Inferior parietal cortex (tissue), 1 donor: ENCODE data around the gene ZNG1F.
"Not testable (repeated sequence)": the region's sequence is repeated elsewhere in the genome, so short reads cannot be mapped to it uniquely, and the experiment has no call there.

Source experiments
- DNase-seq: peaks from one replicate; pipeline ENCODE4 v3.0.0-alpha.2; 2016; ENCODE audit errors: extremely low spot score

Gene ZNG1F

DNA sequence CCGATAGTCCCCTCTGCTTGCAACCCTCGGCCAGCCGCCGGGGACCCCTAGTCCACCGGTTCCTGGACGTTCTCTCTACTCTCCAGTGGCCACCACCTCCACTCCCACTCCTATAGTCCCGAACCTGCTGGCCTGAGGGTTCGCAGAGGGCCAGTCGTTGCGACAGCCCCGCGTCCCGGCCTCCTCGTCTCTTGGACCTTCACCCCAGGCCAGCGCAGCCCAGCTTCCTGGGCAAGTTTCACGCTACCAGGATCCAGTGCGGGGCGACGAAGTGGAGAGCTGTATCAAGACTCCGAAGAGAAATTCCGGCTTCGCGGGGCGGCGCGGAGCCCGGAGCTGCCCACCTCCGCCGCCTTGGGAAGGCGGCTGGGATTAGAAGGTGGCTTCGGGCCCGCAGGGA lies 65.7 kb downstream of the ZNG1F start:
- not testable (repeated sequence) for DNase-seq

- not testable (repeated sequence) for DNase-seq
Measured at GRCh38 chr9:41120696-41121095, 68.4 kb downstream of the ZNG1F start.

DNA sequence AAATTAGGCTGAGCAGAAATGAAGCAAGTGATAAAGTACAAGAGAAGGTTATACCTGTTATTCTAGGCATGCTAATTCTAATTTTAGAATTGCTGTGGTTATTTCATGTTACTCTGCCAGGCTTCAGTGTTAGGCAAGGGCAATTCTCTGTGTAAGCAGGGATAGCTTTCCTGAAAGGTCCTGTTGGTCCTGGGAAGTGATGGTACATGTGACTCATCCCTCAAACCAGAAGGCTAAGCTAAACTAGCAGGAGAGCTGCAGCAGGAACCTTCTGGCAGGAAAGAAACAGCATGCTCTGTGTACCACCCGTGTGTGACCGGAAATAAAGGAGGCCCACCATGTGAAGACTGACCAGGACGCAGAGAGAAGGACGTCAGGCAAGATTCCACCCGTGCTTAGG lies 69.4 kb downstream of the ZNG1F start:
- not testable (repeated sequence) for DNase-seq

DNA sequence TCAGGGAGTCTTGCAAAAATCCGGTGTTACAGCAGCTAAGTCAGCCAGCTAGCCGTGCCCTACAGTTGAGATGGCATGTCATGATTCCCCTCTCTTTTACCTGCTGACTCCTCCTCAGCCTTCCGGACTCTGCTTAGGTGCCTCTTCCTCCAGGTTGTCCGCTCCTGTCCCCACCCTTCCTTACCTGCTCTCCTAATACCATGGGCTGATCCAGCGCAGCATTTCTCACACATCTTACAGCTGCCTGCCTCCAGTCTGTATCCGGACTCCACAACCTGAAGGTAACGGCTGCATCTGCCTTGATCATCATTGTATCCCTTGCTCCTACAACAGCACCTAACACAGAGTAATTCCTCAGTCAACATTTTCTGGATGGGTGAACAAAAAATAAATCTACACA lies 69.8 kb downstream of the ZNG1F start:
- not testable (repeated sequence) for DNase-seq

- DNase-seq, result not testable (repeated sequence)
Measured at GRCh38 chr9:41113348-41113747, 75.8 kb downstream of the ZNG1F start.

GRCh38 chr9:41111414-41111813 lies 77.7 kb downstream of the ZNG1F start:
- not testable (repeated sequence) for DNase-seq

GRCh38 chr9:41110913-41111312 lies 78.2 kb downstream of the ZNG1F start:
- not testable (repeated sequence) for DNase-seq

DNA sequence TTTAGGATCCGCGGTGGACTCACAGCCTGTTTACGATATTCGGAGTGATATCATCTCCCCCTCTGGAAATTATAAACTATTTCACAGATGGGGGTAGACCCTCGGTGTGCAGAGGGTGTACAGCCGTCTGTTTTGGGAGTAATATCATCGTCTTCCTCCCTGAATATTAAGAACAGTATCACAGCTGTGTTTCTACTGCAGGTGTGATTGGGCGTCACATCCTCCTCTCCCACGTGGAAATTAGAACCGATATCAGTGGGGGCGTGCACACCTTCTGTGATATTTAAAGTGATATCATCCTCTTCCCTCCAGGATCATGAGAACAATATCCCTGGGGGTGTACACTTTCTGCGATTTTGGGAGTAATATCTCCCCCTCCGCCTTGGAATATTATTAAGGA lies 79.9 kb downstream of the ZNG1F start:
- not testable (repeated sequence) for DNase-seq

GRCh38 chr9:41108816-41109215 lies 80.3 kb downstream of the ZNG1F start:
- DNase-seq, result not testable (repeated sequence)

DNA sequence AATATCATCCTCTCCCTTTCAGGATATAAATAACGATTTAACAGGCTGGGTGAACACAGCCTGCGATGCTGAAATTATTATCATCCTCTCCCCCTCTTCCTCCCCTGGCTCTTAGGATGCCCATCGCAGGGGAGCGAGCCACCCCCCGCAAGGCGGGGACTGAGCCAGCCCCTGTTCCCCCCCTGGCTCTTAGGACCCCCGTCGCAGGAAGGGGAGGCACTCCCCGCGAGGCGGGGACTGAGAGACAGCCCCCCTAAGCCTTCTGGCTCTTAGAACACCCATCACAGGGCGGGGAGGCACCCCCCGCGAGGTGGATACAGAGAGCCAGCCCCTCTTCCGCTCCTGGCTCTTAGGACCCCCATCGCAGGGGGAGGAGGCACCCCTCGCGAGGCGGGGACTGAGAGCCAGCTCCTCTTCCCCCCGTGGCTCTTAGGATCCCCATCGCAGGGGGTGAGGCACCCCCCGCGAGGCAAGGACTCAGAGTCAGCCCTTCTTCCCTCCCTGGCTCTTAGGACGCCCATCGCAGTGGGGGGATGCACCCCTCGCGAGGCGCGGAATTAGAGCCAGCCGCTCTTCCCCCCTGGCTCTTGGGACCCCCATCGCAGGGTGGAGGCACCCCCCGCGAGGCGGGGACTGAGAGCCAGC lies 82.5 kb downstream of the ZNG1F start:
- not testable (repeated sequence) for DNase-seq

- not testable (repeated sequence) for DNase-seq
Measured at GRCh38 chr9:41105557-41106253, 83.4 kb downstream of the ZNG1F start.

DNA sequence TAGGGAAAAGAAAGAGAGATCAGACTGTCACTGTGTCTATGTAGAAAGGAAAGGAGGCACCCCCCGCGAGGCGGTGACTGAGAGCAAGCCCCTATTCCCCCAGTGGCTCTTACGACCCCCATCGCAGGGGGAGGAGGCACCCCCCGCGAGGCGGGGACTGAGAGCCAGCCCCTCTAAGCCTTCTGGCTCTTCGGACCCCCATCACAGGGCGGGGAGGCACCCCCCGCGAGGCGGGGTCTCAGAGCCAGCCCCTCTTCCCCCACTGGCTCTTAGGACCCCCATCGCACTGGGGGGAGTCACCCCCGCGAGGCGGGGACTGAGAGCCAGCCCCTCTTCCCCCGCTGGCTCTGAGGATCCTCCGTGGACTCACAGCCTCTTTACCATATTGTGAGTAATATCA lies 84.6 kb downstream of the ZNG1F start:
- DNase-seq, result not testable (repeated sequence)

DNA sequence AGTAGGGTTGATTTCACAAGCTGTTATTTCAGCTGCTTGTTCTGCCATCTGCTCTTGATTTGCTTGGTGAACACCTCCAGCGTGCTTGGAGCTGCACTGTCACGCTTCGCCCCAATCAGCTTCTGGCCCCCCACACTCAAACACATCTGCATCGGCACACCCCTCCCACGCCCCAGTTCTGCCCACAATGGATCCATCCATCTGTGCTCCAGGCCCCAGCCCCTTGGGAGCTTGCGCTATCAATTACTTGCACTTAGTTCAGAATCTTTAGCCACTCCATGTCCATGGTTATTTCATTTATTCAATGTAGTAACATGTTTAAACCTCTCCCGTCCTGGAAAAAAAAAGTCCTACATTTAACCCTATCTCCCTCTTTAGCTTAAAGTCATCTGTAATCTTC lies 88.6 kb downstream of the ZNG1F start:
- DNase-seq, result not testable (repeated sequence)

DNA sequence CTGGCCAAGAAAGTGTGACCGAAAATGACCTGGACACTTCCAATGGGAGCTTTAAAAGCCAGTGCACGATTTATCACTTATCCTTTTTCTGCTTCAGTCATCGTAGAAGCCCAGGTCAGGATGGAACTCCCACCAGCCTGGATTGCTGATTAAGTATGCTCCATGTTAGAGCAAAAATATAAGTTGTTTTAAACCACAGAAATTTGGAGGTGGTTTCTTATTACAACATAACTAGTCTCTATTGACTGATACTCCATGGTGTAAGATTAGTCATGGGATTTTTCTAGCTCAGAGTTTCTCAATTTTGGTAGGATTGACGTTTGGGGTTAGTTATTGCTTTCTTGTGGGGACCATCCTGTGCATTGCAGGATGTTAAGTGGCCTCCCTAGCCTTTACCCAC lies 90.4 kb downstream of the ZNG1F start:
- not testable (repeated sequence) for DNase-seq

DNA sequence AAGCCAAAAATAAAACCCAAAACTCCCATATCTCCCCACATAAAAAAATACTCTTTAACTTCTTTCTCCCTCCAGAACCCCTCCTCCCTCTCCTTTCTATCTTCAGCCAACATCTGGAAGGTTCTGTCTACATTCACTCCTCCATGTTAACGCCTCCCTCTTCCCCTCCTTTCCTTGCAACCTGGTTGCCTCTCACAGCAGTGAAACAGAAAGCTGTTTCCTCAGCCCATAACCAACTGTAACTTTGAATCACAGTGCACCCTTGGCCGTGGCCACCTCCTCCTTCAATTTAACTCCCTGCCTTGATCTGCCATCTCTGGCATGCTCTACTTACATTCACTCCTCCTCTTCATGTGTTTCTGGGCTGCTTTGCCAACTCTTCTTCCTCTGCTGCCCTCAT lies 94.1 kb downstream of the ZNG1F start:
- not testable (repeated sequence) for DNase-seq

DNA sequence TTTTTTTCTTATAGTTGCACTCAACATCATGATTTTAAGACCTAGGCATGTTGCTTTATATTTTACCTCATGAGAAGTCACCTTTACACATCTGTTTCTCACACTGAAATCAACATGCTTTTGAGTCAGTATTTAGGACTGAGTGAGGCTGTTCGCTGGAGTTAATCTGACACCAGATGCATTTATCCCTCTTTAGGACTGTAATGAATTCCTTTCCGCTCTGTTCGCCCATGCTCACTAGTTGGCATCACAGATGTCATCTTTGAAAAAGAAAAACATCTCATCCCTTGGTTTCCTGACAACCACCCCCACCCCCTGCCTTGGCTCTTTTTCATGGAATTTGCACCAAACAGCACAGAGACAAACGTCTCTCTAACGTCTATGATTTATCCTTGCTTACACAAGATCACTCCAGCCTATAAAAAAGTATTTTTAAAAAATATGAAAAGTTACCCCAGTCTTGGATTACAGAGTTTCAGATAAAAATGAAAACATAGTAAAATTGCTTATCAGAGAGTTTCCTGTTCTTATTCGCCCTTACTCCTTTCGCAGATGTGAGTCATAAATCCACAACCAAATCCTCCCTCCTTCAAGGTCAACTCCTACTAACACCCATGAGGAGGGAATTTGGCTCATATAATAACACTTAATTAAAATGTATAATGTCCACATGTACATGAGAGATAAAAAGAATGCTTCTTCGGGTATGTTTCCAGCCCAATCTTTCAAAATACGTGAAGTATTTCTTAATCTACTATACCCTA lies 94.9 kb downstream of the ZNG1F start:
- DNase-seq, result not testable (repeated sequence)

DNA sequence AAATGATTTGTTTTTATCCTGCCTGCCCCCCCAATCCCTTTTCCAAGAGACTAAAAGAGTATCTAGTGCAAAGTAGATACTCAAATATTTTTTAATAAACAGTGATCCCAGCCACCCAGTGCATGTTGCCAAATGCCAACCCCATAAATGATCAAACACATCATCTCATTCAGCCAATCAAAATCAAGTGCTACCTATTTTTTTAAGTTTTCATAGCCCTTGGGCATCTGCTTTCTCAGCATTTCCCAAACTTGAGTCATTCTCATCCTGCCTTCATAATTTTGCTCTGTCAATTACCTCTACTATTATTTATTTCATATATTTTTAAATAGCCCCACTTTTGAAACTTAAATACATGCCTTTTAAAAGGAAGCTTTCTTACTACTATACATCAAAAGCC lies 98.2 kb downstream of the ZNG1F start:
- not testable (repeated sequence) for DNase-seq

GRCh38 chr9:41090386-41090785 lies 98.7 kb downstream of the ZNG1F start:
- DNase-seq, result not testable (repeated sequence)

DNA sequence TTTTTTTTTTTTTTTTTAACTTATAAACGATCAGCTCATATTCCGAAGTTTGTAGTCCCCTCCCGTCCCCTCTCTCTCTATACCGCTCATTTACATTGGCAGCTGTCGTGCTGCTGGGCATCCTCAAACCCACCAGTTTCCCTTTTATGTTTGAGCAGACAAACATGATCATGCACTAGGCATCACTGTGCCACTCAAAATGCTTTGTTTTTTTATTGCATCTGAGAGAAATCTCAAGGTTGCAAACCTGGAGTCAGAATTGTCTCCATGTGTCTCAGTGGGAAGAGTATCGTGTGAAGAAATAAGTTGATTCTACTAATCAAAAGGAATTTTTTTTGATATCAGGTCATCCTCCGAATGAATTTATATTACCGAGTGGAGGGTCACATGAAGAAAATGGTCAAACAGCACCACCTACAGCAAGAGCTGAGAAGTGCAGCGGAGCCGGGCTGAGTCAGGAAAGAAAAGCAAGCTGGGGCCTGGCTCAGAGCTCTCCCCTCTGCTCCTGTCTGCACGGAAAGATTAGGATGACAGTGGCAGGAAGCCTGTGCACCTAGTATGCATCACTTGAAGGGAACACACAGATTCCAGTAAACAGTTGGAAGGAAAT lies 100.6 kb downstream of the ZNG1F start:
- not testable (repeated sequence) for DNase-seq

DNA sequence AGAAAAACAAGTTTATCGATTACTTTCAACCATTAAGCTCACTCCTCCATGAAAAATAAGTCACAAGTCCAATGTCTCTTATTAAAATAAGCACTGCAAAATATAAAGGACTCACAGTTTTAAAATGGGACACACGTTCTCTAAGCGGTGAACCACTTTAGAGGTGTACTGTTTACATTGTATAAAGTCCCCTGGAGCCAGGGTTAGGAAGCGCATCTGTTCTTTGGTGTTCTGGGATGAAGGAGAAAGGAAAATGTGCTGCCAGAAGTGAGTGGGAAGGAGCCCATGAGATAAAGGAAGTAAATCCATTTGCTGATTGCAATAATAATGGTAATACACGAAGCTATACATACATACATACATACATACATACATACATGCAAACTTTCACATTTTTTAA lies 101.2 kb downstream of the ZNG1F start:
- DNase-seq, result not testable (repeated sequence)

GRCh38 chr9:41087157-41087780 lies 101.8 kb downstream of the ZNG1F start:
- DNase-seq, result peak; percentile 70

- DNase-seq, result not testable (repeated sequence)
Measured at GRCh38 chr9:41086685-41087084, 102.4 kb downstream of the ZNG1F start.
